Muscle of arm (tissue), 12 donors: ENCODE results near the gene DLX6. TPM values are rescaled to one million over a fixed set of nuclear protein-coding genes. Genes with fewer than 3 reads are reported as not detected.
A peak's percentile ranks its signal among the peaks of the same experiment; 100 is the strongest.
"Not testable (repeated sequence)": the region's sequence is repeated elsewhere in the genome, so short reads cannot be mapped to it uniquely, and the experiment has no call there.

Experiments
- DNase-seq: peaks from one replicate; pipeline ENCODE4 v3.0.0-alpha.2; 2013
- polyA plus RNA-seq, 12 donors: library from polyadenylated mRNA; unstranded; fragments of 120-200 nt; gene quantifications; one replicate each; pipeline ENCODE4 v1.2.1, GENCODE V29; 2013; ENCODE audit not compliant: insufficient read length in 12 of 12

The DLX6 gene
- polyA plus RNA-seq, 12 donors = 0.07 to 0.54 (median 0.14) TPM; not detected in 7

DNA sequence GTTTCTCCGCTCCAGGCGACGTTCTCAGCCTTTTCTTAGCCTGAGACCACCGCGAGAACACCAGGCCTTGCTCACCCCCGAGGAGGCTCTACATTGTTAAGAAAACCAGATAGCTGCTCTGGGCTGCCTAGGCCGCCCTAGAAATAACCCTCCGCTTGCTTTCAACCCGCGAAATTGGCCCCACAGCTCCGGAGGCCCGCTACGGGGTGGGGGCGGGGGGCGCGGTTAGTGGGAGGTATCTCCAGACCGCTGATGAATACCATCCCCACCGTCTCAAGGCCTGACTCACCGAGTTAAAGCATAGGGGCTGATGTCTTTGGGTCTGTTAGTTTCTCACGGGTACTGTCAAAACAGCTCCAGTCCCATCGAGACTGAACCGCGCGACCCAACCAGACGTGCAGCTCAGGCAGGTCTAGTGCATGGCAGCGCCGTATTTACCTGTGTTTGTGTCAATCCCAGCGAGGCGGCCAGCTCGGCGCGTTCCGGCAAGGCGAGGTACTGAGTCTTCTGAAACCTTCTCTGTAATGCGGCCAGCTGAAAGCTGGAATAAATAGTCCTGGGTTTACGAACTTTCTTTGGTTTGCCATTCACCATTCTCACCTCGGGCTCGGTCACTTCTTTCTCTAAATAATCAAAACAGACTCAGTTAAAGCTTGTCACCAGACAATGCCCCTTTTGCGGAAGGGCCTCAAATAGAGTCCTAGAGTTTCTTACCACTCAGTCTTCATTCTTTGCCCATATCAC, 16.6 kb downstream of the DLX6 start:
- DNase-seq = no peak

DNA sequence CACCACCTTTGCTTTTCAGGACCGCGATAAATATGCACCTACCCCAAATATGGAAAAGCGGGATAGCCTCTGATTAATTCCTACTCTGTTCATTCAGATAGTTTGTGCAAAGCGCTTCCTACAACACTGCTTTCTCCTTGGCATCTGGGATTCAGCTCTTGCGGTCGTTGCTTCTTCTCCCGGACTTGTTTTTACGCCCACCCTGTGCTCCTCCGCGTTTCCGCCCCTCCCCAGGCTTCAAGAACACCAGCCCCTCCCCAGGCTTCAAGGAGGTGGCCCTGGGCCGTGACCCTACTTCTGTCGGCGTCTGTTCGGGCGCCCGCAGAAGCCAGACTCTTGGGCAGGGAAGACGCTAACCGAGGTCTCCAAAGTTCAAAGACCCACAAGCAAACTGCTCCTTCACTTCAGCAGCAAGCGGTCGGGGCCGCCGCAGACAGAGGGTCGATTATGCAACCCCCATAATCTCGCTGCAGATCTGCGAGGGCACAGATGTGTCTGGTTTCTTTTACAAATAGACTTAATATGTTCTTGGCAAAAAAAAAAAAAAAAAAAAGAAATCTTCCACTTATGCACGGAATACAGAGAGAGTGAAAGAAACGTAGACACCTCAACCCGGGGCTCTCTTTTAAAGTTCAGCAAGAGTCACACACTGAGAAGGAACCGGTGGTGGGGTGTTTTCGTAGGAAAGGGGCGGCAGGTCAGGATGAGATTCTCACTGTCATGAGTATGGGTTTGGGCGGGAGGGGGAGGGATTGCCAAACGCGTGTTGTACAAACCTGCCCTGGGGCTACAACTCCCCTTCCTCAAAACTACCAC, 17.3 kb downstream of the DLX6 start:
- no peak for DNase-seq

DNA sequence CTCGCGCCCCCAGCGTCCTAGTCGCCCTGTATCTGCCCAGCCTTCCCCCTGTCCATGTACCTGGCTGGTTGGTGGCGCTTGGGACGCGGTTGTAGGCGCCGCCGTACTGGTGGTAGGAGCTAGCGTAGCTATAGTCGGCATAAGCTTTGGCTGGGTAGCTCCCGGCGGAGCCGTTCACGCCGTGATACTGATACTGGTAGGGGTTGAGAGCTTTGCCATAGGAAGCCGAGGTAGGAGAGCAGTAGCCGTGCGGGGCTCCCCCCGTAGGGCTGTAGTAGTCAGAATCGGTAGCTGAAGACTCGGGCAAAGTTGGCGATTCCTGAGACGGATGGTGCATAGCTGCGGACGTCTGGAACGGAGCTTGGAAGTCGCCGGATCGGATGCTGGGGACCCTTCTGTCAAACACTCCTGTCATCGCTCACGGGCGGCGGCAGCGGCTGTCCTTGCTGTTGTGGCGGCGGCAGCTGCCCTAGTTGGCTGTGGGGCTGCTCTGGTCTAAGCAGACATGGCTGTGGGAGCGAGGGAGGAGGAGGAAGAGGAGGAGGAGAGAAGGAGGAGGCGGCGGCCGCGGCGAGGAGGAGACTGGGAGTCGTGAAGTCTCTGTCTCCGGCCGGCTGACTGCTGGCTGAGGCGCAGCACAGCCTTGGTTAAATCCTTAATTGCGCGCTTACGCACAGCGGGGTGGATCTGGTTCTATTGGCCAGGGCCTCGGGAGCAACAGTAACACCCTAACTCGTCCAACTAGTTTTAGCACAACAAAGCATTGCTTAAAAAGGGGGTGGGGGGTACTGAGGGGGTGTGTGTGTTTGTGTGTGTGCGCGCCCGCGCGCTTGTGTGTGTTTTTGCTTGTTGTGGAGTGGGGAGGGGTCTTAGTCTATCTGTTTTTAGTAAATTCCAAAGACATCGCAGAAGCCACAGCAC, 19.1 kb downstream of the DLX6 start, which contains the start of gene DLX5:
DLX5 (minus strand) TSS at position 623 of the 921 bp plus-strand sequence; CDS start at position 415, 208 bp downstream.
- DNase-seq = no peak

DNA sequence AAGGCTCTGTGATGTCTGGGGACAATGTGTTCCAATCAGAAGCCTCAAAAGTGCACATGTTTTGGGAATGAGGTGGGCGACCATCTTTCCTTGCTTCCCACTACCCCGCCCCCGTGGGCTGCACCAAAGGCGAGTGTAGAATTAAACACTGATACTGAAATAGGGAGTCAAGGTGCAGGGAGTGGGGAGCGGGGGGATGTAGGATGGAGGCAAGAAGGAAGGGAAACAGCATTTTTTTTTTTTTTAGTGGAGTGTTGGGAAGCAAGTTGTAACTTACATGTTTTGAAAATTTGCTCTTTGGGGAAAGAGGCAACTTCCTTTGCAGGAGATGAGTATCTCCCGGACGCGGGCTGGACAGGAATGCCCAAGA, 19.8 kb downstream of the DLX6 start:
- no peak for DNase-seq

DNA sequence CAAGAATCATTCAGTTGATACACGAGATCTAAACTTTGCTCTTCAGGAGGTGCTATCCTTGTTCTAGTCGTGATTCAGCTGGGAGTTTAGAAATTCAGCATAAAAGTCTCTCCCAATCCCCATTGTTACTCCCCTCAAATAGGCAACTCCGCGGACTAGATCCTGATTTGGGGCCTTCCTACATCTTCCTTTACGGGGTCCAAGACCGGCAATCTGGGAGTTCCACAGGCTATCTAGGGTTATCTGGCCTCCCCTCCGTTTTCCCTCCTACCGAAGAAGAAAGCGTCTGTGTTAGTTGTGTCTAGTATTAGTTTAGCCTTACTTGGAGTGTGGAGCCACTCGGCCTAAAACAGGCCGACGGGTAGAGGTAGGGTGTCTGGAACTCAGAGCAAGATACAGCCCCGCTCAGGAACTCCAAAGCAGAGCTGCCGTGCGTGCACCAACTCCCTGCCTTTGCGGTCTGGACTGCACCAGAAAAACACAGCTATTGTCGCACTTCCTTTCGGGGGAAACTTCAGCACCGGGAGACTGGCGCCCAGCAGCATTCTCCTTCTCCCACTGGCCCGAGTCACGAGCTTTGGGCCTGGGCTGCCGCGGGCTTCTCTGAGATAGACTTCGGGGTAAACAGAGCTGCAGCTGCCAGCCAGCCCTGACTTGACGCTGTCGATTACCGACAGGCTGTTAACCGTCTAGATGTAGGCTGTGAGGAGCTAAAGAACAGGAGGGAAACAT, 20.8 kb downstream of the DLX6 start:
- DNase-seq = no peak

DNA sequence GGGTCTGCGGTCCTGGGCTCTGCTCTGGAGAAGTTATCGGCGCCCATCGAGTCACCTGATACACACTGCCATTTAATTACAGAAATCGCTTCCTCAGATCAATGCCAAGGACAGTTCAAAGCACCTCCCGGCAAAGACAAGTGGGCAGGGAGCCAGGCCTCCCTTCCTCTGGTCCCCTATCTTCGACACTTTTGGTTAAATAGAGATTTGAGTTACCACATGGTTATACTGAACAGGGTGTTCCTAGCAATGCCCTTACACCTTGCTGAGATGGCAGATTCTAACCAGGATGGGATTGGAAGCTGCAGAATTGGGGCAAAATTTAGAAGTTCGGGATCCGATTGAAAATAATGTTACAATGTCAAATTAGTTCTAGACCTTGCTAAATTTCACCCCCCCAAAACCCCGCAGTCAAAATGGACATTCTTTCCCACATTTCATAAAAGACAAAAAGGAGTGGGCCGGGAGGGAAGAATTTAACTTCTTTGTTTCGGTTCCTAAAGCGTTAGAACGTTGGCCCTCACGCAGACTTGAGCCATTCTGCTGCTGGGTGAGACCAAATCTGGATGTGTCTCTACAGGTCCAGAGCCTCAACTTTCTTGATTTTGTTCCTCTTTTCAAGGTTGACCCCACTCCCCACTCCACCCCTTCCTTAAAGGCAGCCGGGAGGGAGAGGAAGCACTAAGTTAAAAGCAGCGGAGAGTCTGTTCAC, 21.5 kb downstream of the DLX6 start:
- DNase-seq = no peak

DNA sequence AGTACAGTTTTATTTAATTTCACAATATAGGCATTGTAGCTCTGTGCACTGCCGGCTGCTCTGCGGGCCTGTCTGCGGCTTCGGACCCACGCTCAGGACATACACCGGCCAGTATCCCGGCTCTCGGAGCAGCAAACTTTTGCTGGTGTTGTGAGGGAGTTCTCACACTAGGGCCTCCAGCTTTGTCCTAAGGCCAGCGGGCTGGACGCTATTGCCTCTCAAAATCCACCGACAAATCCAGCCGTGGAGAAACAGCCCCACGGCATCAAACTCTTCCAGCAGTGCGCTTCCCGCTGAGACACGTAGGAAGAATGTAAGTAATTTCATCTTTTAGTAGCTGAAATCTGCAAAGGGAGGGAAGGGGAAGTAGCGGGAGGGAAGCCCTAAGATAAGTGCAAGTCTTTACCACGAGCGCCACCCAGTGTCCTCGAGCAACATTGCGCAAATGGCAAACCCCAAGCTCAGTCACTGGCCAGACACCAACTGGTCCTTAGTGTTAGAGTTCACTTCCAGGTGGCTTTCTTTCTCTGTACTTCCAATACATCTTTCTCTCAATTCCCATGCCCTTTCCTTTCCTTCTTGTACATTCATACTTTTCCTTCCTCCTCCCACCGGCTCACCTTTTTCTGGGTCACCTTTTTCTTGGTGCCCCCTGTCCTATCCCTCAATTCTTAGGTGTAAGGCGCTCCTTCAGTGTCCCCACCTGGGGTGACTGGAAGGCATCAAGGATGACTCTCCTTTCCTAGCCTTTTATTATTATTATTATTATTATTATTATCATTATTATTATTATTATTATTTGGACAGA, 22.3 kb downstream of the DLX6 start:
- DNase-seq = peak; percentile 87

DNA sequence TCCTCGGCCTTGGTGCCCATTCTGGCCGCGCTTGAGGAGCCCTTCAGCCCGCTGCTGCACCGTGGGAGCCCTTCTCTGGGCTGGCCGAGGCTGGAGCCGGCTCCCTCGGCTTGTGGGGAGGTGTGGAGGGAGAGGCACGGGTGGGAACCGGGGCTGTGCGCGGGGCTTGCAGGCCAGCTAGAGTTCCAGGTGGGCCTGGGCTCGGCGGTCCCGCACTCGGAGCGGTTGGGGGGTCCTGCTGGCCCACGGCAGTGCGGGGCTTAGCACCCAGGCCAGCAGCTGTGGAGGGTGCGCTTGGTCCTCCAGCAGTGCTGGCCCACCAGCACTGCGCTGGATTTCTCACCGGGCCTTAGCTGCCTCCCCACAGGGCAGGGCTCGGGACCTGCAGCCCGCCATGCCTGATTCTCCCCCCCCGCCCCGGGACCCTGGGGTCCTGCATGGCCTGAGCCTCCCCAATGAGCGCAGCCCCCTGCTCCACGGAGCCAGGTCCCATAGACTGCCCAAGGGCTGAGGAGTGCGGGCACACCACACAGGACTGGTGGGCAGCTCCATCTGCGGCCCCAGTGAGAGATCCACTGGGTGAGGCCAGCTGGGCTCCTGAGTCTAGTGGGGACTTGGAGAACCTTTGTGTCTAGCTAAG, 29.0 kb downstream of the DLX6 start:
- DNase-seq = not testable (repeated sequence)

DNA sequence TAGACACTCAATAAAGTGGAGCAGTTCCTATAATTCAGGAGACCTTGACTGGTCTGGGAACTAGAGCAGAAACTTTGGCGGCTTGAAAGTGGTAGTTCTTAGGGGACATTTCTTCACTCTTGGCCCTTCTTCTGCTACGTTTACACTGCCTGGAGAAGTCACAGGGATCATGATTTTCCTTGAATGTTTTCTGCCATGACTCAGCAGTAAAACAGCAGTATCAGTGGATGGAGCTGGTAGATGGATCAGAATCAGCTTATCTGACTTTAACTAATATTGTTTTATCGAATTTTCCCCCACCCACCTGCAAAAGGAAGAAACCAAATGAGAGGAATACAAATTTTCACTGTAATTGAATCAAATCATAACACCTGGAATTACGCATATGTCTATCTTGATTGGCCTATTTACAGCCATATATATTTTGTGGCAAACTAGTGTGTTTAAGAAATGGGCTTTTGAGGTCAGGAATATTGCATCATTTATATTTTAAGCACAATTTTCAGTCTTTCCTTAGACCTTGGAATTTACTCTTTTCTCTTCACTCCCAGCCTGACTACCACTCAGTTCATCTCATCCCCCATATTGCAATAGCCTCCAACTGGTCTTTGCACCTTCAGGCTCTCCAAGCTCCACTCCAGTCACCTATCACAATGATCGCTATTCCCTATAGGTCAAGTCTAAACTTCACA, 34.2 kb downstream of the DLX6 start:
- DNase-seq = no peak

DNA sequence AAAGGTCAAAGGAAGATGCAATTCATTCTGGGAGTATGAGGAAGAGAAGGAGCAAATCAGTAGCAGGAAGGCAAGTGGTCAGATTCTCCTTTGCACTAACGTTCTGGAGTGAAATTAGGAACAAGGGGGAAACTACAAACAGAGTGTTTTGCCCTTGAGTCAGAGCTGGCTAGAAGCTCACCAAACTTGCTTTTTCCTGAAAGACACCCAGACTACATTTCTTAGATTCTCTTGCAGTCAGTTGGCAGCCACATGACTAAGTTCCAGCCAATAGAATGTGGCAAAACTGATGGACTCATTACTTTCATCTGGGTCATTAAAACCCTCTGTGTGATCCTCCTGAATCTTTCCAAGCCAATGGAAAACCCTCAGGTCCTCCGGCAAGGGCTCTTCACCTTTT, 37.9 kb downstream of the DLX6 start:
- no peak for DNase-seq

Other genes with a start within 250 kb of the DLX6 start
- gene DLX5, start 19.3 kb downstream of the DLX6 start, polyA plus RNA-seq = 10 to 100 TPM in 1 of 12 donors, 1 to 10 TPM in 2, under 1 TPM in 5, not detected in 4; 0.18 to 17.3 (median 0.33) TPM
- gene SDHAF3, start 112.1 kb downstream of the DLX6 start, polyA plus RNA-seq = 10 to 100 TPM in 11 of 12 donors, not detected in 1; 18.6 to 35.4 (median 22.6) TPM